Colon (tissue), 2 donors: ENCODE data around the gene TNFRSF6B.

Experiments used
- FAIRE-seq: peaks from 2 replicates; lab custom pipeline; 2012; peaks lifted over from hg19 to GRCh38; lab: Jason Lieb, UNC
- donor health status: control.
- donor health status: control.

Gene TNFRSF6B

GRCh38 chr20:63737945-63738686 lies 41.7 kb downstream of the TNFRSF6B start:
- FAIRE-seq = no peak

GRCh38 chr20:63738687-63739129 lies 42.3 kb downstream of the TNFRSF6B start:
- FAIRE-seq = no peak

GRCh38 chr20:63739130-63740069 lies 42.9 kb downstream of the TNFRSF6B start, which contains the start of gene SLC2A4RG:
SLC2A4RG (plus strand) TSS chr20:63739776; CDS start chr20:63739913, 137 bp downstream.
- FAIRE-seq = no peak

GRCh38 chr20:63740070-63740626 lies 43.7 kb downstream of the TNFRSF6B start:
- FAIRE-seq = no peak

- no peak for FAIRE-seq
Observed at GRCh38 chr20:63740627-63741353, 44.3 kb downstream of the TNFRSF6B start.

GRCh38 chr20:63741354-63741675 lies 44.9 kb downstream of the TNFRSF6B start:
- FAIRE-seq = no peak

- no peak for FAIRE-seq
Observed at GRCh38 chr20:63741676-63742380, 45.4 kb downstream of the TNFRSF6B start.

- FAIRE-seq = no peak
Observed at GRCh38 chr20:63742381-63743024, 46.1 kb downstream of the TNFRSF6B start.

- FAIRE-seq = no peak
Observed at GRCh38 chr20:63743210-63743970, 46.9 kb downstream of the TNFRSF6B start.

- FAIRE-seq = no peak
Observed at GRCh38 chr20:63744158-63744557, 47.7 kb downstream of the TNFRSF6B start.

- no peak for FAIRE-seq
Observed at GRCh38 chr20:63744574-63745423, 48.3 kb downstream of the TNFRSF6B start.

GRCh38 chr20:63745424-63745805 lies 49.0 kb downstream of the TNFRSF6B start:
- no peak for FAIRE-seq

GRCh38 chr20:63745961-63746731 lies 49.7 kb downstream of the TNFRSF6B start:
- no peak for FAIRE-seq

GRCh38 chr20:63746751-63747315 lies 50.4 kb downstream of the TNFRSF6B start:
- no peak for FAIRE-seq

- FAIRE-seq = no peak
Observed at GRCh38 chr20:63747622-63748069, 51.2 kb downstream of the TNFRSF6B start.
